Body of pancreas (tissue), 4 donors: ENCODE results near the gene HES2. TPM values are rescaled to one million over a fixed set of nuclear protein-coding genes. Genes with fewer than 3 reads are reported as not detected.
"Not testable (repeated sequence)": the region's sequence is repeated elsewhere in the genome, so short reads cannot be mapped to it uniquely, and the experiment has no call there.

Source experiments
- ATAC-seq: fragments of 150-250 bp; one replicate; pipeline ENCODE4 v1.9.1; 2016
- DNase-seq, 4 donors: peaks; one replicate each; pipeline ENCODE4 v3.0.0-alpha.2; 2019
- H3K27ac ChIP-seq, 4 donors: fragments of 200-600 bp; sonication (generic); 1 replicate in 3 of 4; 2 replicates in 1 of 4; pipeline versions ENCODE4 v1.5.1 to v1.6.1; 2016 to 2019; ENCODE audit warnings: mild to moderate bottlenecking in 1 of 4, mixed read lengths in 1 of 4, moderate library complexity in 1 of 4
- H3K27me3 ChIP-seq, 2 donors: fragments of 200-600 bp; sonication (generic); one replicate each; pipeline ENCODE4 v1.6.0; 2016; ENCODE audit warnings: mild to moderate bottlenecking in 1 of 2
- H3K36me3 ChIP-seq, 2 donors: fragments of 200-600 bp; sonication (generic); replicated peaks in 1 of 2; 2 replicates each; pipeline ENCODE4 v1.5.1; 2016; ENCODE audit warnings: low read depth in 2 of 2; ENCODE audit not compliant: insufficient read depth in 1 of 2
- H3K4me1 ChIP-seq: fragments of 200-600 bp; sonication (generic); one replicate; pipeline ENCODE4 v1.6.0; 2016
- H3K4me3 ChIP-seq, 2 donors: fragments of 200-600 bp; sonication (generic); 1 replicate in 1 of 2; 2 replicates in 1 of 2; pipeline ENCODE4 v1.5.1; 2016 to 2019
- H3K9me3 ChIP-seq, 3 donors: fragments of 200-600 bp; sonication (generic); 1 replicate in 2 of 3; 2 replicates in 1 of 3; pipeline ENCODE4 v1.5.1; 2016
- POLR2A ChIP-seq, 3 donors: fragments of 450-650 bp; IDR thresholded peaks; one replicate each; pipeline ENCODE4 v1.6.1; 2016; ENCODE audit warnings: antibody characterized with exemption in 3 of 3, mild to moderate bottlenecking in 2 of 3
- WGBS, 2 donors: methylation state at CpG; one replicate each; pipeline ENCODE4 v1.1.5; 2017; 5-methylcytosine and 5-hydroxymethylcytosine counted together
- intact Hi-C: fragments of 100-400 bp; cut with DNase I; formaldehyde crosslinking; loops from one replicate; pipeline ENCODE4 v1.15.1; 2023
- total RNA-seq, 2 donors: library from RNA; depleted of rRNA; stranded (reverse); fragments of >200 nt; gene quantifications; one replicate each; pipeline ENCODE4 v1.1.0, GENCODE V29; 2016
- TF ChIP-seq, protein P1 (sequence below), 7 experiments: fragments of 450-650 bp in 4 of 7; fragments of 200-600 bp in 3 of 7; sonication (generic) in 3 of 7; IDR thresholded peaks; one replicate each; pipeline ENCODE4 v1.5.1; 2016 to 2019; ENCODE audit warnings: antibody characterized with exemption in 7 of 7

HES2 gene
- total RNA-seq, 2 donors from 2014 or later, result 0.26 TPM; not detected in 1

GRCh38 chr1:6460301-6461050, 40.8 kb upstream of the HES2 start:
- DNase-seq, result no peak
- Histone ChIP-seq H3K27ac (no peak overlapping the region), H3K4me1 (no peaks in the 10 kb centered on the region), H3K9me3 (no peaks in the 10 kb centered on the region), H3K27me3 (no peaks in the 10 kb centered on the region), H3K4me3 (no peak overlapping the region), H3K36me3 (no peaks in the 10 kb centered on the region)
- intact Hi-C loops, result no loop called here
- no peak for ATAC-seq
- 50 to 56% methylated on average over 38 to 39 of the region's 39 CpGs for WGBS, 2 donors
- TF ChIP-seq, protein P1, sequence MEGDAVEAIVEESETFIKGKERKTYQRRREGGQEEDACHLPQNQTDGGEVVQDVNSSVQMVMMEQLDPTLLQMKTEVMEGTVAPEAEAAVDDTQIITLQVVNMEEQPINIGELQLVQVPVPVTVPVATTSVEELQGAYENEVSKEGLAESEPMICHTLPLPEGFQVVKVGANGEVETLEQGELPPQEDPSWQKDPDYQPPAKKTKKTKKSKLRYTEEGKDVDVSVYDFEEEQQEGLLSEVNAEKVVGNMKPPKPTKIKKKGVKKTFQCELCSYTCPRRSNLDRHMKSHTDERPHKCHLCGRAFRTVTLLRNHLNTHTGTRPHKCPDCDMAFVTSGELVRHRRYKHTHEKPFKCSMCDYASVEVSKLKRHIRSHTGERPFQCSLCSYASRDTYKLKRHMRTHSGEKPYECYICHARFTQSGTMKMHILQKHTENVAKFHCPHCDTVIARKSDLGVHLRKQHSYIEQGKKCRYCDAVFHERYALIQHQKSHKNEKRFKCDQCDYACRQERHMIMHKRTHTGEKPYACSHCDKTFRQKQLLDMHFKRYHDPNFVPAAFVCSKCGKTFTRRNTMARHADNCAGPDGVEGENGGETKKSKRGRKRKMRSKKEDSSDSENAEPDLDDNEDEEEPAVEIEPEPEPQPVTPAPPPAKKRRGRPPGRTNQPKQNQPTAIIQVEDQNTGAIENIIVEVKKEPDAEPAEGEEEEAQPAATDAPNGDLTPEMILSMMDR (IDR thresholded peaks at IDR 0.05), result no peak
- no peak for TF ChIP-seq POLR2A (IDR thresholded peaks at IDR 0.05)

- no peak overlapping the region for H3K4me3 ChIP-seq
- H3K27ac ChIP-seq, result no peak overlapping the region
- ATAC-seq (no peak), DNase-seq (no peak)
- H3K27me3 ChIP-seq, result no peaks in the 10 kb centered on the region
- no peaks in the 10 kb centered on the region for H3K36me3 ChIP-seq
- peaks cover 3% of the 10 kb centered on the region for H3K4me1 ChIP-seq
- no peaks in the 10 kb centered on the region for H3K9me3 ChIP-seq
- WGBS, 2 donors, result 33 to 46% methylated on average over 5 to 18 of the region's 18 CpGs
- TF ChIP-seq, protein P1 (IDR thresholded peaks at IDR 0.05), result no peak
- no peak for TF ChIP-seq POLR2A (IDR thresholded peaks at IDR 0.05)
- intact Hi-C loops, result no loop called here
Measured at GRCh38 chr1:6459850-6460265, 40.1 kb upstream of the HES2 start.

GRCh38 chr1:6456800-6457466, 37.2 kb upstream of the HES2 start:
- WGBS, 2 donors, result 66 to 77% methylated on average over 3 to 11 of the region's 11 CpGs
- intact Hi-C loops, result no loop called here
- Histone ChIP-seq H3K4me1 (peaks cover 5% of the 10 kb centered on the region), H3K9me3 (no peaks in the 10 kb centered on the region), H3K27me3 (no peaks in the 10 kb centered on the region), H3K4me3 (no peak overlapping the region), H3K27ac (no peak overlapping the region), H3K36me3 (no peaks in the 10 kb centered on the region)
- ATAC-seq, result no peak
- no peak for DNase-seq
- TF ChIP-seq, protein P1 (IDR thresholded peaks at IDR 0.05), result no peak
- TF ChIP-seq POLR2A (IDR thresholded peaks at IDR 0.05), result no peak

GRCh38 chr1:6455752-6456520, 36.2 kb upstream of the HES2 start:
- ATAC-seq, DNase-seq, H3K4me3 ChIP-seq, intact Hi-C loops, H3K27me3 ChIP-seq, H3K36me3 ChIP-seq, H3K9me3 ChIP-seq, H3K27ac ChIP-seq: not testable (repeated sequence)
- WGBS, 2 donors, result 31 to 43% methylated on average over 24 to 47 of the region's 58 CpGs
- H3K4me1 ChIP-seq, result peaks cover 11% of the 10 kb centered on the region
